Adrenal gland (tissue), 12 donors: Measurements from ENCODE around the gene CROT. TPM values are rescaled to one million over a fixed set of nuclear protein-coding genes. Genes with fewer than 3 reads are reported as not detected.

ENCODE experiments used
- DNase-seq, 7 donors: peaks; one replicate each; pipeline ENCODE4 v3.0.0-alpha.2; 2019 to 2020
- H3K27ac ChIP-seq, 5 donors: fragments of 200-600 bp; sonication (generic) in 4 of 5; 1 replicate in 3 of 5; 2 replicates in 2 of 5; pipeline versions ENCODE4 v1.5.1 to v1.8.0; 2016 to 2020; ENCODE audit warnings: mild to moderate bottlenecking in 1 of 5
- H3K27me3 ChIP-seq: fragments of 200-600 bp; 2 replicates; pipeline ENCODE4 v1.8.0; 2021
- H3K36me3 ChIP-seq, 2 donors: fragments of 200-600 bp; replicated peaks in 1 of 2; 1 replicate in 1 of 2; 2 replicates in 1 of 2; pipeline versions ENCODE4 v1.5.1 to v1.8.0; 2018 to 2022
- H3K4me1 ChIP-seq, 2 donors: fragments of 200-600 bp; replicated peaks in 1 of 2; 1 replicate in 1 of 2; 2 replicates in 1 of 2; pipeline versions ENCODE4 v1.5.1 to v1.8.0; 2018 to 2021
- H3K4me3 ChIP-seq, 4 donors: fragments of 200-600 bp; sonication (generic) in 3 of 4; one replicate each; pipeline ENCODE4 v1.5.1; 2016 to 2018
- H3K9me3 ChIP-seq, 3 donors: fragments of 200-600 bp; sonication (generic) in 1 of 3; replicated peaks in 1 of 3; 1 replicate in 2 of 3; 2 replicates in 1 of 3; pipeline versions ENCODE4 v1.5.1 to v1.8.0; 2016 to 2021
- POLR2A ChIP-seq, 2 donors: fragments of 450-650 bp; IDR thresholded peaks; one replicate each; pipeline ENCODE4 v1.6.1; 2017; ENCODE audit warnings: antibody characterized with exemption in 2 of 2, mild to moderate bottlenecking in 2 of 2, moderate library complexity in 1 of 2
- WGBS, 4 donors: extraction: QIAGEN DNeasy Blood & Tissue Kit in 2 of 4; methylation state at CpG; one replicate each; pipeline versions ENCODE4 v1.1.5 to v1.1.7; 2013 to 2017; 5-methylcytosine and 5-hydroxymethylcytosine counted together
- intact Hi-C, 2 donors: fragments of 100-400 bp; cut with DNase I; formaldehyde crosslinking; loops; one replicate each; pipeline versions ENCODE4 v1.14.1 to v1.15.0; 2022 to 2023
- polyA plus RNA-seq, 3 donors: library from polyadenylated mRNA; stranded (reverse); fragments of 200-250 nt in 2 of 3; fragments of 350-450 nt in 1 of 3; fragmentation: Illumina TruSeq in 1 of 3; extraction: RNeasy Lipid Tissue Mini Kit (QIAGEN cat#74804) in 1 of 3; gene quantifications; one replicate each; pipeline ENCODE4 v1.2.3, GENCODE V29; 2013 to 2014
- total RNA-seq, 9 donors: library from RNA; depleted of rRNA in 4 of 9; stranded (reverse); fragments of >200 nt in 4 of 9; fragments of 120-200 nt in 1 of 9; fragmentation: NEBNext Ultra II Directional in 1 of 9; extraction: Animal tissue kit (Norgen Biotek cat#: 25700) in 1 of 9; gene quantifications; one replicate each; pipeline versions ENCODE4 v1.1.0 to v1.2.4, GENCODE V29; 2013 to 2023
- TF ChIP-seq, protein P1 (sequence below), 6 experiments: fragments of 450-650 bp in 4 of 6; fragments of 200-600 bp in 2 of 6; sonication (generic) in 1 of 6; IDR thresholded peaks; 1 replicate in 5 of 6; 2 replicates in 1 of 6; pipeline versions ENCODE4 v1.5.1 to v1.8.0; 2016 to 2021; ENCODE audit warnings: antibody characterized with exemption in 6 of 6, mild to moderate bottlenecking in 2 of 6, moderate library complexity in 1 of 6
- donor health status: healthy with polysubstance abuse.
- donor health status: Bipolar disorder and iron deficiency.
- donor health status: DM: yes; HTN: yes; CAD: no.
- donor health status: DM: no; HTN: no; CAD: no.
- donor health status: DM: no; HTN: no; CAD: no.
- donor health status: DM: yes; HTN: yes; CAD: no.

The CROT gene
- total and polyA plus RNA-seq, 12 donors = 7.7 to 24.1 (median 15.0) TPM

DNA sequence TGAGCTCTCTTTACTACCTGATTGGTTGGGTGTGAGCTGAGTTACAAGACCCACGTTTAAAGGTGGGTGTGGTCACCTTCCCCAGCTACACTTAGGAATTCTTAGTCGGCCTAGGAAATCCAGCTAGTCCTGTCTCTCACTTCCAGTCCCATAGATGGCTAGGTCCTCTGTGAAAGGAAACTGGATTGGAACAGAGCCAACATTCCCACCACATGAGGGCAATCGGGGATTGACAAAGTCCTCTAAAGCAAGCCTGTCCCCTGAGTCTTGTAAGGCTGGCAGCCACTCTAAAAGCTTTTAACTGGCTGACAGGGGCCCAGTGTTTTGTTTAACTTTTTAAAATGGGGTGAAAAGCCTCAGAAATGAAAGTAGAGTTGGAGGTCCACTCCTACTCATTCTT is 15.1 kb upstream of the CROT start:
- no peaks in the 10 kb centered on the region for H3K27me3 ChIP-seq
- H3K4me3 ChIP-seq = no peak overlapping the region
- H3K4me1 ChIP-seq = no peaks in the 10 kb centered on the region
- DNase-seq = no peak
- no peak overlapping the region for H3K27ac ChIP-seq
- peaks cover 0 to 29% (median 4%) of the 10 kb centered on the region in 3 donors for H3K9me3 ChIP-seq
- 74 to 85% (median 78%) methylated on average over 3 of the region's 3 CpGs for WGBS, 4 donors
- no peaks in the 10 kb centered on the region for H3K36me3 ChIP-seq
- intact Hi-C loops = no loop called here
- TF ChIP-seq, protein P1, sequence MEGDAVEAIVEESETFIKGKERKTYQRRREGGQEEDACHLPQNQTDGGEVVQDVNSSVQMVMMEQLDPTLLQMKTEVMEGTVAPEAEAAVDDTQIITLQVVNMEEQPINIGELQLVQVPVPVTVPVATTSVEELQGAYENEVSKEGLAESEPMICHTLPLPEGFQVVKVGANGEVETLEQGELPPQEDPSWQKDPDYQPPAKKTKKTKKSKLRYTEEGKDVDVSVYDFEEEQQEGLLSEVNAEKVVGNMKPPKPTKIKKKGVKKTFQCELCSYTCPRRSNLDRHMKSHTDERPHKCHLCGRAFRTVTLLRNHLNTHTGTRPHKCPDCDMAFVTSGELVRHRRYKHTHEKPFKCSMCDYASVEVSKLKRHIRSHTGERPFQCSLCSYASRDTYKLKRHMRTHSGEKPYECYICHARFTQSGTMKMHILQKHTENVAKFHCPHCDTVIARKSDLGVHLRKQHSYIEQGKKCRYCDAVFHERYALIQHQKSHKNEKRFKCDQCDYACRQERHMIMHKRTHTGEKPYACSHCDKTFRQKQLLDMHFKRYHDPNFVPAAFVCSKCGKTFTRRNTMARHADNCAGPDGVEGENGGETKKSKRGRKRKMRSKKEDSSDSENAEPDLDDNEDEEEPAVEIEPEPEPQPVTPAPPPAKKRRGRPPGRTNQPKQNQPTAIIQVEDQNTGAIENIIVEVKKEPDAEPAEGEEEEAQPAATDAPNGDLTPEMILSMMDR (IDR thresholded peaks at IDR 0.05) = no peak
- no peak for TF ChIP-seq POLR2A (IDR thresholded peaks at IDR 0.05)

DNA sequence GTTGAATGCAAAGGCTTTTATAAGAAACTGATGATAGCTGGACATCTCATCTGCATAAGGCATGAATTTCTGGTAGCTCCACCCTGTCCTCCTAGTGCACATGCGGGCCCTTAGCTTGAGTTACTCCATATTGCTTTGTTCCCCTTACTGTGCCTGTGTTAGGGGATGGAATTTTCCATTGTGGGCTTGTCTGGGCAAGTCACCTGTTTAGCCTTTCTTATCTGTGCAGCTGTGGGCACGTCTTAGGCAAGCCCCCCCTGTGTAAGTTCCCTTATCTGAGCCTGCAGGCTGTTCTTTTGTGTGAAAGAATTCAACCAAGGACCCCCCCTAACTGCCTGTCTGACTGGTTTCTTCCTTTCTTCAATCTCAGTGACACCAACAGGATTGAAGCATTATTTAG is 14.5 kb upstream of the CROT start:
- Histone ChIP-seq H3K4me3 (no peak overlapping the region), H3K27me3 (no peaks in the 10 kb centered on the region), H3K36me3 (no peaks in the 10 kb centered on the region), H3K9me3 (peaks cover 0 to 29% (median 6%) of the 10 kb centered on the region in 3 donors), H3K4me1 (no peaks in the 10 kb centered on the region), H3K27ac (no peak overlapping the region)
- 65 to 81% (median 77%) methylated on average over 2 of the region's 2 CpGs for WGBS, 4 donors
- intact Hi-C loops = no loop called here
- DNase-seq = no peak
- TF ChIP-seq, protein P1 (IDR thresholded peaks at IDR 0.05) = no peak
- no peak for TF ChIP-seq POLR2A (IDR thresholded peaks at IDR 0.05)

GRCh38 chr7:87331687-87332252 is 13.7 kb upstream of the CROT start:
- 95 to 98% (median 97%) methylated on average over 5 of the region's 5 CpGs for WGBS, 4 donors
- Histone ChIP-seq H3K27ac (no peak overlapping the region), H3K4me1 (no peaks in the 10 kb centered on the region), H3K4me3 (no peak overlapping the region), H3K9me3 (peaks cover 0 to 23% (median 6%) of the 10 kb centered on the region in 3 donors), H3K36me3 (no peaks in the 10 kb centered on the region), H3K27me3 (no peaks in the 10 kb centered on the region)
- intact Hi-C loops = no loop called here
- no peak for DNase-seq
- TF ChIP-seq, protein P1 (IDR thresholded peaks at IDR 0.05) = no peak
- TF ChIP-seq POLR2A (IDR thresholded peaks at IDR 0.05) = no peak

GRCh38 chr7:87332321-87332720 is 13.1 kb upstream of the CROT start:
- DNase-seq = no peak
- intact Hi-C loops = no loop called here
- 88 to 93% (median 90%) methylated on average over 2 of the region's 2 CpGs for WGBS, 4 donors
- no peaks in the 10 kb centered on the region for H3K27me3 ChIP-seq
- no peak overlapping the region for H3K27ac ChIP-seq
- H3K36me3 ChIP-seq = no peaks in the 10 kb centered on the region
- TF ChIP-seq, protein P1 (IDR thresholded peaks at IDR 0.05) = no peak
- no peak for TF ChIP-seq POLR2A (IDR thresholded peaks at IDR 0.05)
- H3K9me3 ChIP-seq = peaks cover 0 to 20% (median 6%) of the 10 kb centered on the region in 3 donors
- H3K4me3 ChIP-seq = no peak overlapping the region
- H3K4me1 ChIP-seq = no peaks in the 10 kb centered on the region
